SU-DHL-6 (cell line): ENCODE measurements around the gene CRY2.

Experiments used
- EZH2phosphoT487 ChIP-seq: fragments of 200-600 bp; sonication (generic), shearing (Covaris generic); conservative IDR thresholded peaks from 2 replicates; pipeline ENCODE4 v1.6.1; 2018; ENCODE audit warnings: mild to moderate bottlenecking, antibody characterized with exemption, low read length, moderate library complexity, mixed read lengths
- TF ChIP-seq, protein P1 (sequence below): fragments of 200-600 bp; sonication (generic); IDR thresholded peaks from one replicate; pipeline ENCODE4 v1.5.1; 2017; ENCODE audit warnings: antibody characterized with exemption, mild to moderate bottlenecking, low read length, moderate library complexity; ENCODE audit not compliant: insufficient read depth, poor library complexity, severe bottlenecking

DNA sequence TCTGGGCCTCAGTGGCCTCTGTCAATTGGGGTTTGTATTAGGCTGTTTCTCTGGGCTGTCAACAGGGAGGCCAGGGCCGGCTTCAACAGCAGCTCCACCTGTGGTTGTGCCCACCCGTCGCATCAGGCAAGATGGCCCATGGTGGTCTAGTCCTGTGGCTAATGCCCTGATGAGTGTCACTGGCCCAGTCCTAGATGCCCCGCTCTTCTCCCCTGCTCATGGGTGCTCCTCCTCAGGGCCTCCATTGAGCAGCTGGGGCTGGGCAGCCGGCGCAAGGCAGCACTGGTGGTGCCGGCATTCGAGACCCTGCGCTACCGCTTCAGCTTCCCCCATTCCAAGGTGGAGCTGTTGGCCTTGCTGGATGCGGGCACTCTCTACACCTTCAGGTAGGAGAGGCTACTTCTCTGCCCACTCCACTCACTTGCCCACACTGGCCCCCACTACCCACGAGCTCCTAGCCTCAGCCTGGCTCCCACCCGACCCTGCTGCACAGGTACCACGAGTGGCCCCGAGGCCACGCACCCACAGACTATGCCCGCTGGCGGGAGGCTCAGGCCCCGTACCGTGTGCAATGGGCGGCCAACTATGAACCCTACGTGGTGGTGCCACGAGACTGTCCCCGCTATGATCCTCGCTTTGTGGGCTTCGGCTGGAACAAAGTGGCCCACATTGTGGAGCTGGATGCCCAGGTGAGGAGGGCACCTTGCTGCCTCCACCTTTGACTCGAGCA is 80.6 kb downstream of the CRY2 start:
- TF ChIP-seq, protein P1, sequence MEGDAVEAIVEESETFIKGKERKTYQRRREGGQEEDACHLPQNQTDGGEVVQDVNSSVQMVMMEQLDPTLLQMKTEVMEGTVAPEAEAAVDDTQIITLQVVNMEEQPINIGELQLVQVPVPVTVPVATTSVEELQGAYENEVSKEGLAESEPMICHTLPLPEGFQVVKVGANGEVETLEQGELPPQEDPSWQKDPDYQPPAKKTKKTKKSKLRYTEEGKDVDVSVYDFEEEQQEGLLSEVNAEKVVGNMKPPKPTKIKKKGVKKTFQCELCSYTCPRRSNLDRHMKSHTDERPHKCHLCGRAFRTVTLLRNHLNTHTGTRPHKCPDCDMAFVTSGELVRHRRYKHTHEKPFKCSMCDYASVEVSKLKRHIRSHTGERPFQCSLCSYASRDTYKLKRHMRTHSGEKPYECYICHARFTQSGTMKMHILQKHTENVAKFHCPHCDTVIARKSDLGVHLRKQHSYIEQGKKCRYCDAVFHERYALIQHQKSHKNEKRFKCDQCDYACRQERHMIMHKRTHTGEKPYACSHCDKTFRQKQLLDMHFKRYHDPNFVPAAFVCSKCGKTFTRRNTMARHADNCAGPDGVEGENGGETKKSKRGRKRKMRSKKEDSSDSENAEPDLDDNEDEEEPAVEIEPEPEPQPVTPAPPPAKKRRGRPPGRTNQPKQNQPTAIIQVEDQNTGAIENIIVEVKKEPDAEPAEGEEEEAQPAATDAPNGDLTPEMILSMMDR, result no peak
- TF ChIP-seq EZH2phosphoT487, result no peak
